WTC11 (cell line): ENCODE measurements around the gene FSHR. TPM values are rescaled to one million over a fixed set of nuclear protein-coding genes. Genes with fewer than 3 reads are reported as not detected.

Experiments
- ATAC-seq: fragments of 200-7000 bp; cut with Tn5 transposase; 2 replicates; pipeline ENCODE4 v1.10.0; 2021; ENCODE audit warnings: mild to moderate bottlenecking, moderate library complexity
- CTCF ChIA-PET: fragments of 300-600 bp; sonication (Branson Sonifier 250); formaldehyde crosslinking; loops from one replicate; lab custom pipeline; 2021; ENCODE audit warnings: antibody characterized with exemption; lab: Charles Lee
- POLR2A ChIA-PET: fragments of 350-600 bp; sonication (Branson Sonifier 250); formaldehyde crosslinking; loops from one replicate; lab custom pipeline; 2021; ENCODE audit warnings: antibody characterized with exemption; lab: Charles Lee
- DNase-seq: peaks from one replicate; pipeline ENCODE4 v3.0.0; 2021; ENCODE audit warnings: low spot score
- H3K27ac Mint-ChIP-seq: 2 replicates; pipeline ENCODE4 v1.8.0; 2021; ENCODE audit warnings: mixed read lengths
- H3K27me3 Mint-ChIP-seq: 2 replicates; pipeline ENCODE4 v1.8.0; 2021; ENCODE audit warnings: low read depth, mild to moderate bottlenecking, moderate library complexity, mixed read lengths
- H3K36me3 Mint-ChIP-seq: 2 replicates; pipeline ENCODE4 v1.8.0; 2021; ENCODE audit warnings: mixed read lengths
- H3K4me1 Mint-ChIP-seq: 2 replicates; pipeline ENCODE4 v1.8.0; 2022; ENCODE audit warnings: mixed read lengths
- H3K4me3 Mint-ChIP-seq: 2 replicates; pipeline ENCODE4 v1.8.0; 2021; ENCODE audit warnings: mild to moderate bottlenecking, moderate library complexity, mixed read lengths
- H3K9me3 Mint-ChIP-seq: 2 replicates; pipeline ENCODE4 v1.8.0; 2021; ENCODE audit warnings: mixed read lengths
- AFF4 ChIP-seq: sonication (generic); formaldehyde crosslinking; IDR thresholded peaks from 2 replicates; pipeline ENCODE4 v1.8.1; 2023; ENCODE audit warnings: mild to moderate bottlenecking, missing genetic modification reagents, borderline replicate concordance
- AR ChIP-seq: fragments of 250-450 bp; sonication (Bioruptor Pico); IDR thresholded peaks from 2 replicates; pipeline ENCODE4 v1.9.0; 2021; ENCODE audit warnings: mild to moderate bottlenecking
- ARID4B ChIP-seq: sonication (generic); formaldehyde crosslinking; IDR thresholded peaks from 2 replicates; pipeline ENCODE4 v1.8.0; 2023; ENCODE audit warnings: missing genetic modification reagents, mild to moderate bottlenecking, borderline replicate concordance
- ATF1 ChIP-seq: sonication (generic); formaldehyde crosslinking; IDR thresholded peaks from 2 replicates; pipeline ENCODE4 v1.8.1; 2023; ENCODE audit warnings: mild to moderate bottlenecking, moderate library complexity, missing genetic modification reagents
- CREM ChIP-seq: sonication (generic); formaldehyde crosslinking; IDR thresholded peaks from 2 replicates; pipeline ENCODE4 v1.8.1; 2022; ENCODE audit warnings: mild to moderate bottlenecking, missing genetic modification reagents, moderate library complexity
- ESRRA ChIP-seq: sonication (generic); formaldehyde crosslinking; IDR thresholded peaks from 2 replicates; pipeline ENCODE4 v1.8.1; 2022; ENCODE audit warnings: mild to moderate bottlenecking, missing genetic modification reagents, borderline replicate concordance
- ETV6 ChIP-seq: sonication (generic); formaldehyde crosslinking; IDR thresholded peaks from 2 replicates; pipeline ENCODE4 v1.8.1; 2022; ENCODE audit warnings: mild to moderate bottlenecking, missing genetic modification reagents
- GABPB1 ChIP-seq: sonication (generic); formaldehyde crosslinking; IDR thresholded peaks from 2 replicates; pipeline ENCODE4 v1.8.1; 2023; ENCODE audit warnings: mild to moderate bottlenecking, missing genetic modification reagents
- IRF2 ChIP-seq: sonication (generic); formaldehyde crosslinking; IDR thresholded peaks from 2 replicates; pipeline ENCODE4 v1.8.0; 2022; ENCODE audit warnings: low read depth, missing genetic modification reagents, borderline replicate concordance
- MXD4 ChIP-seq: fragments of 250-450 bp; sonication (Bioruptor Pico); IDR thresholded peaks from 2 replicates; pipeline ENCODE4 v1.8.0; 2021; ENCODE audit warnings: mild to moderate bottlenecking, moderate library complexity, borderline replicate concordance
- NFATC4 ChIP-seq: fragments of 250-450 bp; sonication (Bioruptor Pico); IDR thresholded peaks from 2 replicates; pipeline ENCODE4 v1.9.0; 2021; ENCODE audit warnings: mild to moderate bottlenecking
- NFE2L1 ChIP-seq: sonication (generic); formaldehyde crosslinking; IDR thresholded peaks from 2 replicates; pipeline ENCODE4 v1.8.1; 2023; ENCODE audit warnings: missing genetic modification reagents
- RELA ChIP-seq: sonication (generic); formaldehyde crosslinking; IDR thresholded peaks from 2 replicates; pipeline ENCODE4 v1.8.1; 2022; ENCODE audit warnings: missing genetic modification reagents, mild to moderate bottlenecking, borderline replicate concordance
- SMAD3 ChIP-seq: sonication (generic); formaldehyde crosslinking; IDR thresholded peaks from 2 replicates; pipeline ENCODE4 v1.8.0; 2022; ENCODE audit warnings: missing genetic modification reagents, mild to moderate bottlenecking, borderline replicate concordance
- TCF7 ChIP-seq: sonication (generic); formaldehyde crosslinking; IDR thresholded peaks from 2 replicates; pipeline ENCODE4 v1.8.0; 2022; ENCODE audit warnings: mild to moderate bottlenecking, low read depth, missing genetic modification reagents, moderate library complexity
- TEAD1 ChIP-seq: sonication (generic); formaldehyde crosslinking; IDR thresholded peaks from 2 replicates; pipeline ENCODE4 v1.8.0; 2022; ENCODE audit warnings: mild to moderate bottlenecking, missing genetic modification reagents
- ZNF423 ChIP-seq: fragments of 250-450 bp; sonication (Bioruptor Pico); IDR thresholded peaks from 2 replicates; pipeline ENCODE4 v2.1.2; 2022; ENCODE audit warnings: mild to moderate bottlenecking, moderate library complexity
- ZNF425 ChIP-seq: fragments of 250-450 bp; sonication (Bioruptor Pico); conservative IDR thresholded peaks from 2 replicates; pipeline ENCODE4 v1.9.0; 2021; ENCODE audit warnings: mild to moderate bottlenecking
- ZNF671 ChIP-seq: fragments of 250-450 bp; sonication (Bioruptor Pico); IDR thresholded peaks from 2 replicates; pipeline ENCODE4 v1.8.0; 2021; ENCODE audit warnings: mild to moderate bottlenecking
- total RNA-seq: library from RNA; stranded (reverse); gene quantifications from 3 replicates; pipeline ENCODE4 v1.2.3, GENCODE V29; 2021

The FSHR gene
- total RNA-seq, 1 experiment from 2014 or later, result not detected

- TF ChIP-seq MXD4 (CRISPR knock-in tag), result no peak
- TF ChIP-seq ARID4B (CRISPR knock-in tag), result no peak
- TF ChIP-seq ETV6 (CRISPR knock-in tag), result no peak
- no peak for TF ChIP-seq TCF7 (CRISPR knock-in tag)
- TF ChIP-seq AR, result no peak
- TF ChIP-seq SMAD3 (CRISPR knock-in tag), result no peak
- TF ChIP-seq TEAD1 (CRISPR knock-in tag), result no peak
- TF ChIP-seq CREM (CRISPR knock-in tag), result no peak
- TF ChIP-seq IRF2 (CRISPR knock-in tag), result no peak
- no peak for TF ChIP-seq NFATC4 (CRISPR knock-in tag)
- no peak for TF ChIP-seq ZNF423
- no peak for TF ChIP-seq AFF4 (CRISPR knock-in tag)
- TF ChIP-seq RELA (CRISPR knock-in tag), result no peak
- no peak for TF ChIP-seq GABPB1 (CRISPR knock-in tag)
- no peak for TF ChIP-seq ATF1 (CRISPR knock-in tag)
- TF ChIP-seq NFE2L1 (CRISPR knock-in tag), result no peak
- TF ChIP-seq ZNF425 (CRISPR knock-in tag), result no peak
- TF ChIP-seq ESRRA (CRISPR knock-in tag), result no peak
- no peak for TF ChIP-seq ZNF671 (CRISPR knock-in tag)
- ATAC-seq (no peak; the same call in 1 of the 2 replicates), DNase-seq (no peak)
- CTCF ChIA-PET, result no interaction called here
- no peak overlapping the region for H3K4me3 Mint-ChIP-seq
- no peaks in the 10 kb centered on the region for H3K36me3 Mint-ChIP-seq
- no peaks in the 10 kb centered on the region for H3K9me3 Mint-ChIP-seq
- H3K27me3 Mint-ChIP-seq, result no peaks in the 10 kb centered on the region
- no peak overlapping the region for H3K27ac Mint-ChIP-seq
- peaks cover 10% of the 10 kb centered on the region for H3K4me1 Mint-ChIP-seq
- POLR2A ChIA-PET, result no interaction called here
Observed at GRCh38 chr2:49033394-49034185, 120.7 kb downstream of the FSHR start.
